ENCODE results near the gene NDUFAB1. TPM values are rescaled to one million over a fixed set of nuclear protein-coding genes. Genes with fewer than 3 reads are reported as not detected.

NDUFAB1 gene
- total and polyA plus RNA-seq, 2 of the 13 experiments (the other 11 are each of a cell fraction or from before 2014, with no cell fraction given), result 221 to 601 TPM

DNA sequence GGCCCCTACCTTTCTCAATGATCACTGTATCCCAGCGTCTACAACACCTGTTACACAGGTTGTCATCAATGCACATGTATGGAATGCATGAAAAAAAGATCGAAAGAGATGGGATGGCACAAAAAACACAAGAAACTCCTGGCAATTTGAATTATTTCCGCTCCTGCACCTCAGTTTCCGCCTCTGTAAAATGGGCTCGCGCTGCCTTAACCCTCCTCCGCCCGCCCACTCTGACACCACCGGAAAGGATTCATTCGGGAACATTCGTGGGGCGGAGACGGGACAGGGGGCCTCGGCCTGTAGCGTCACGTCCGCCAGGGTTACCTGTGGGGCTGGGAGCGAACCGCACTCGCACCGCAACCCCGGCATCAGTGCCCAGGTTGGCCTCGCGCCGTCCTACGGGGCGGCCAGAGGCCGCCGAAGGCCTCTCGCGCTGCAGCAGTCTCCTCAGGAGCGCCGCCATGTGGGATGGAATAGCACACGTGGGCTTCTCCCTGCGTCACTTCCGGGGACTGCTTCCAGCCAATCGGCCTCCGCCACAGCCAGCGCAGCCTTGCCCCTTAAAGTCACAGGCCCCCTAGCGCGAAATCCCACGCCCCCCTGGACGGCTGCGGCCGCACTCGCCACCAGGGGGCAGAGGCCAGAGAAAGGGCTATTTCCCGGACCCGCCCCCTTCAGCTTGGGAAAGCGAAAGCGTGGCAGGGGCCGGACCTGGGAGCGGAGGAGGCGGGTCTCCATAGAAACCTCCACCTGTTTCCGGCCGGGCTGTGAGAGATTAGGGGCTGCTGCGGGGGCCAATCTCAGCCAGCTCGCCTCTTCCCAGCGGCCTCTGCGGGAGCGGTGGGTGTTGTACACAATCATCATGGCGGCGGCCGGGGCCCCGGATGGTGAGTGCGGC lies 39.0 kb downstream of the NDUFAB1 start, which contains the start of the genes EARS2 and UBFD1 (continued):
- TF ChIP-seq, protein P1, sequence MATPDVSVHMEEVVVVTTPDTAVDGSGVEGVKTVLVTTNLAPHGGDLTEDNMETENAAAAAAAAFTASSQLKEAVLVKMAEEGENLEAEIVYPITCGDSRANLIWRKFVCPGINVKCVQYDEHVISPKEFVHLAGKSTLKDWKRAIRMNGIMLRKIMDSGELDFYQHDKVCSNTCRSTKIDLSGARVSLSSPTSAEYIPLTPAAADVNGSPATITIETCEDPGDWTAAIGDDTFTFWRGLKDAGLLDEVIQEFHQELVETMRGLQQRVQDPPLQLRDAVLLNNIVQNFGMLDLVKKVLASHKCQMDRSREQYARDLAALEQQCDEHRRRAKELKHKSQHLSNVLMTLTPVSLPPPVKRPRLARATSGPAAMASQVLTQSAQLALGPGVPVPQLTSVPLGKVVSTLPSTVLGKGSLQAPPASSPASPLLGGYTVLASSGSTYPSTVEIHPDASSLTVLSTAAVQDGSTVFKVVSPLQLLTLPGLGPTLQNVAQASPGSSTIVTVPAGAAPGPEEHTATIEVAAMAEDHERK (CRISPR knock-in tag; IDR thresholded peaks at IDR 0.05; ENCODE audit: low read depth), result no peak; the same call in 1 of the 2 replicates
- TF ChIP-seq ZNF605 (CRISPR knock-in tag; IDR thresholded peaks at IDR 0.05) (peak; percentile 99), ZNF616 (CRISPR knock-in tag; IDR thresholded peaks at IDR 0.05; ENCODE audit: low read depth) (peak; percentile 65), KLF6 (CRISPR knock-in tag; IDR thresholded peaks at IDR 0.05) (peak; percentile 79), MTA1 (CRISPR knock-in tag; IDR thresholded peaks at IDR 0.05; ENCODE audit: borderline replicate concordance) (peak; percentile 11; the same call in 1 of the 2 replicates), ASH2L (IDR thresholded peaks at IDR 0.05; ENCODE audit: insufficient read length, low read depth, low read length) (peak; percentile 95), PHF21A (CRISPR knock-in tag; IDR thresholded peaks at IDR 0.05) (peak; percentile 94), MED13 (CRISPR knock-in tag; IDR thresholded peaks at IDR 0.05) (peak; percentile 94), FOSL1 (CRISPR knock-in tag; IDR thresholded peaks at IDR 0.05; ENCODE audit: borderline replicate concordance) (peak; percentile 68), ZNF768 (CRISPR knock-in tag; IDR thresholded peaks at IDR 0.05) (no peak; the same call in none of the 2 replicates), MIER2 (CRISPR knock-in tag; IDR thresholded peaks at IDR 0.05) (peak; percentile 43; the same call in 1 of the 2 replicates), SCMH1 (CRISPR knock-in tag; IDR thresholded peaks at IDR 0.05; ENCODE audit: borderline replicate concordance) (no peak), ZNF747 (CRISPR knock-in tag; IDR thresholded peaks at IDR 0.05; ENCODE audit: borderline replicate concordance) (peak; percentile 85; the same call in 1 of the 2 replicates), CENPT (CRISPR knock-in tag; IDR thresholded peaks at IDR 0.05; ENCODE audit: low read depth) (no peak), ZNF3 (CRISPR knock-in tag; IDR thresholded peaks at IDR 0.05) (peak; percentile 94), GATA4 (IDR thresholded peaks at IDR 0.05; ENCODE audit: borderline replicate concordance, low read depth) (0 out of 2 replicates have a peak, but pooled peaks have one; percentile 11), ZNF569 (CRISPR knock-in tag; IDR thresholded peaks at IDR 0.05; ENCODE audit: borderline replicate concordance) (peak; percentile 95; the same call in 1 of the 2 replicates)
- TF ChIP-seq, protein P2, sequence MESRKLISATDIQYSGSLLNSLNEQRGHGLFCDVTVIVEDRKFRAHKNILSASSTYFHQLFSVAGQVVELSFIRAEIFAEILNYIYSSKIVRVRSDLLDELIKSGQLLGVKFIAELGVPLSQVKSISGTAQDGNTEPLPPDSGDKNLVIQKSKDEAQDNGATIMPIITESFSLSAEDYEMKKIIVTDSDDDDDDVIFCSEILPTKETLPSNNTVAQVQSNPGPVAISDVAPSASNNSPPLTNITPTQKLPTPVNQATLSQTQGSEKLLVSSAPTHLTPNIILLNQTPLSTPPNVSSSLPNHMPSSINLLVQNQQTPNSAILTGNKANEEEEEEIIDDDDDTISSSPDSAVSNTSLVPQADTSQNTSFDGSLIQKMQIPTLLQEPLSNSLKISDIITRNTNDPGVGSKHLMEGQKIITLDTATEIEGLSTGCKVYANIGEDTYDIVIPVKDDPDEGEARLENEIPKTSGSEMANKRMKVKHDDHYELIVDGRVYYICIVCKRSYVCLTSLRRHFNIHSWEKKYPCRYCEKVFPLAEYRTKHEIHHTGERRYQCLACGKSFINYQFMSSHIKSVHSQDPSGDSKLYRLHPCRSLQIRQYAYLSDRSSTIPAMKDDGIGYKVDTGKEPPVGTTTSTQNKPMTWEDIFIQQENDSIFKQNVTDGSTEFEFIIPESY (CRISPR knock-in tag; IDR thresholded peaks at IDR 0.05), result peak; percentile 92
- TF ChIP-seq, protein P3, sequence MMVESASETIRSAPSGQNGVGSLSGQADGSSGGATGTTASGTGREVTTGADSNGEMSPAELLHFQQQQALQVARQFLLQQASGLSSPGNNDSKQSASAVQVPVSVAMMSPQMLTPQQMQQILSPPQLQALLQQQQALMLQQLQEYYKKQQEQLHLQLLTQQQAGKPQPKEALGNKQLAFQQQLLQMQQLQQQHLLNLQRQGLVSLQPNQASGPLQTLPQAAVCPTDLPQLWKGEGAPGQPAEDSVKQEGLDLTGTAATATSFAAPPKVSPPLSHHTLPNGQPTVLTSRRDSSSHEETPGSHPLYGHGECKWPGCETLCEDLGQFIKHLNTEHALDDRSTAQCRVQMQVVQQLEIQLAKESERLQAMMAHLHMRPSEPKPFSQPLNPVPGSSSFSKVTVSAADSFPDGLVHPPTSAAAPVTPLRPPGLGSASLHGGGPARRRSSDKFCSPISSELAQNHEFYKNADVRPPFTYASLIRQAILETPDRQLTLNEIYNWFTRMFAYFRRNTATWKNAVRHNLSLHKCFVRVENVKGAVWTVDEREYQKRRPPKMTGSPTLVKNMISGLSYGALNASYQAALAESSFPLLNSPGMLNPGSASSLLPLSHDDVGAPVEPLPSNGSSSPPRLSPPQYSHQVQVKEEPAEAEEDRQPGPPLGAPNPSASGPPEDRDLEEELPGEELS (CRISPR knock-in tag; IDR thresholded peaks at IDR 0.05), result peak; percentile 74
- TF ChIP-seq, protein P4, sequence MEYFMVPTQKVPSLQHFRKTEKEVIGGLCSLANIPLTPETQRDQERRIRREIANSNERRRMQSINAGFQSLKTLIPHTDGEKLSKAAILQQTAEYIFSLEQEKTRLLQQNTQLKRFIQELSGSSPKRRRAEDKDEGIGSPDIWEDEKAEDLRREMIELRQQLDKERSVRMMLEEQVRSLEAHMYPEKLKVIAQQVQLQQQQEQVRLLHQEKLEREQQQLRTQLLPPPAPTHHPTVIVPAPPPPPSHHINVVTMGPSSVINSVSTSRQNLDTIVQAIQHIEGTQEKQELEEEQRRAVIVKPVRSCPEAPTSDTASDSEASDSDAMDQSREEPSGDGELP (IDR thresholded peaks at IDR 0.05; ENCODE audit: borderline replicate concordance, low read depth), result peak; percentile 99
- TF ChIP-seq, protein P5, sequence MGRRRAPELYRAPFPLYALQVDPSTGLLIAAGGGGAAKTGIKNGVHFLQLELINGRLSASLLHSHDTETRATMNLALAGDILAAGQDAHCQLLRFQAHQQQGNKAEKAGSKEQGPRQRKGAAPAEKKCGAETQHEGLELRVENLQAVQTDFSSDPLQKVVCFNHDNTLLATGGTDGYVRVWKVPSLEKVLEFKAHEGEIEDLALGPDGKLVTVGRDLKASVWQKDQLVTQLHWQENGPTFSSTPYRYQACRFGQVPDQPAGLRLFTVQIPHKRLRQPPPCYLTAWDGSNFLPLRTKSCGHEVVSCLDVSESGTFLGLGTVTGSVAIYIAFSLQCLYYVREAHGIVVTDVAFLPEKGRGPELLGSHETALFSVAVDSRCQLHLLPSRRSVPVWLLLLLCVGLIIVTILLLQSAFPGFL (CRISPR knock-in tag; IDR thresholded peaks at IDR 0.05), result peak; percentile 95; the same call in 1 of the 2 replicates

All from HepG2 (cell line).